Stimulated activated CD4-positive, alpha-beta T cell treated with anti-CD3 and anti-CD28 coated beads, Interleukin-15, amount 100 ng/mL, for 48 hours (primary cell): ENCODE results near the gene CORO2A.
"Not testable (repeated sequence)": the region's sequence is repeated elsewhere in the genome, so short reads cannot be mapped to it uniquely, and the experiment has no call there.

Source experiments
- DNase-seq, 2 donors: peaks; one replicate each; pipeline ENCODE4 v3.0.0-alpha.2; 2020; ENCODE audit warnings: low read depth in 2 of 2

The CORO2A gene

DNA sequence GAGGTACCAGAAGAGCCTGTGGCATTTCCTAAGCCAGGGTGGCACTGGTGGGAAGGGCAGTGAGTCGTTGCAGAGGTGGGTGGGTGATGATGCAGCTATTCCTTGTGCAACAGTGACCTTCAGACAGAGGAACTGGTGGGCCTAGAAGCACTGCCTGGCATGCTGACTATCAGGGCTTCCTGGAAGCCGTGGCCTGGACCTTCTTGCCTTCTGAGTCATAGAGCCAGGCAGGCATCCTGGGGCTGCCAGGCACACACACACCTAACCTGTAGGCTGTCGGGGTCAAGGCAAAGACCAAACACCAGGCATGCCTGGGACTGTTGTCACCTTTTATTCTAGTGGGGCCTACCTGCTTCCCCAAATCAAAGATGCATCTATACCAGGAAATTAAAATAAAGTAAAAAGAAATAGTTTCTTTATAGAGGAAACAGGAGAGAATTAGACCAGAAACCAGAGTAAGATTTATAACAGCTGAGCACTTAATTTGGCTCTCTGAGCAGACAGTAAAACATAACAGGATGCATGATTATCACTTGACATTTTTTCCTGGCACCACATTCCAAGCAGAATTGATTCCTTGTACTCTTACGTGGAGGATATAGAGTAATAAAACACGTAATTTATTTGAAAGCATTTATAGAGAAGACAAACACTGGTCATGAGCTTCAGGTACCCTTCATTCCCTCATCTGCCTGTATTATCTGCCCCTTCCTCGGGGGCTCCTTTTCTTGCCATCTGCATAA is 110.8 kb downstream of the CORO2A start:
- DNase-seq: peak; percentile 44 to 47

DNA sequence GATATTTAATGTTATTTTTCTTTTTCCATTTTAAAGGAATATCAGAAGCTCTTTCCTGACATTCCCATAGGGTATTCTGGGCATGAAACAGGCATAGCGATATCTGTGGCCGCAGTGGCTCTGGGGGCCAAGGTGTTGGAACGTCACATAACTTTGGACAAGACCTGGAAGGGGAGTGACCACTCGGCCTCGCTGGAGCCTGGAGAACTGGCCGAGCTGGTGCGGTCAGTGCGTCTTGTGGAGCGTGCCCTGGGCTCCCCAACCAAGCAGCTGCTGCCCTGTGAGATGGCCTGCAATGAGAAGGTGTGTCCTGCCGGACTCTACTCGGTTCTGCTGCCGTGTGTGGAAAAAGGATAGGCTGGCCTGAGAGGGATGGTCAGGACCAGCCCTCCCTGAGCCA is 111.7 kb downstream of the CORO2A start:
- no peak for DNase-seq

DNA sequence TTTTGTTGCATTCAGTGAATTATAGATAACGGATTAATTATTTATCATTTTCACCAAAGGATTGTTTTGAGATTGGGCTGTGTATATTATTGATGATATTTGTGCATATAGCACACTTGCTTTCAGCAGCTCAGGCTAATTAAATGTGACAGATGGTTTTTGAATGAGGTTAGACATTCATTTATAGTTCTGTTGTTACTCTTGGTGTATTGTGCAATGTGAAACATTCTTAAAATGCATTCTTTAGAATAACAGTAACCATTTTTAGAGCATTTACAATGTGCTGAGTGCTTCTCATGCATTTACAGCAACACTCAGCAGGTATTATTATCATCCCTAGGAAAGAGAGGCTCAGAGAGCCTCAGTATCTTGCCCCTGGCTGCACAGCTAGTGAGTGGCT is 112.1 kb downstream of the CORO2A start:
- no peak for DNase-seq

DNA sequence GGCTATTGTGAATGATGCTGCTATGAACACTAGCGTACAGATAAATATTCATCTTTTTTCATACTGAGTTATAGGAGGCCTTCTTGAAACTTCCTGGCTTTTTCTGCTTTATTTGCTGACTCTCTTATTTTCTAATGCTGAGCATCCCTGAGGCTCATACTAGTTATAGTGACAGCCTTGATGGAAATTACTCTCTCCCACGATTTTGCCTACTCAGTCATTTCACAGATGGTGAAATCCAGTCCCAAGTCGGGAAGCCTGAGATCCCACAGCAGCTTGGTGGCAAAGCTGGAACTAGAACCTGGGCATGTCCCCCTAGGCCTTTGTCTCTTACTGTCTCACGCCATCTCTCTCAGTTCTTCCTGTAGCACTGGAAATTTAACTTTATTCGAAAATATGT is 113.5 kb downstream of the CORO2A start:
- no peak for DNase-seq

DNA sequence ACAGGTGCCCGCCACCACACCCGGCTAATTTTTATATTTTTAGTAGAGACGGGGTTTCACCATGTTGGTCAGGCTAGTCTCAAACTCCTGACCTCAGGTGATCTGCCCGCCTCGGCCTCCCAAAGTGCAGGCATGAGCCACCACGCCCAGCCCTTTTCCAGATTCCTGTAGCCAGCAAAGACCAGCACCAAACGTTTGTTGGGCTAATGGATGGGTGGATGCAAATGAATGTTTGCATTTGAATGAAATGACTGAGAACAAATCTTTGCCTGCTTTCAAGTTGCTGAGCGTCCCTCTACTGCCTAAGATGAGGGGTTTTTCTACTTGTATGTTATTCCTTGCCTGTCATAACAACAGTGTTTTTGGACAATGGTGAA is 115.9 kb downstream of the CORO2A start:
- DNase-seq: not testable (repeated sequence)

DNA sequence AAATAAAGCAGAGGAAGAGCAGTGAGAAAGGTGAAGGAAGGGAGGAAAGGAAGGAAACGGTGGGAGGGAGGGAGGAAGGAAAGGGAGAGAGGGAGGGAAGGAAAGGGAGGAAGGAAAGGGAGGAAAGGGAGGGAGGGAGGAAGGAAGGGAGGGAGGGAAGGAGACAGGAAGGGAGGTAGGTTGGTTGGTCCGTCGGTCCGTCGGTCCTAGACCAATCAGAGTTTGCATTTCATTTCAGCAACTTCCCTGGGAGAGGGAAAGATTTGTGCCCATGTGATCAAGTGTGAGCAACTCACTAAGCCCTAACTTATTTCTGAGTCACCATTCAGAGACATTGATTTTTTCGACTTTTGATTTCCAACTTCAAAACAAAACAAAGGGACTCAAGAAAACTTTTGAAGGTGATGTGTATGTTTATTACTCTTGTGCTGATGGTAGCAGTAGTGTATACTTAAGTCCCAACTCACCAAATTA is 117.1 kb downstream of the CORO2A start:
- no peak for DNase-seq

DNA sequence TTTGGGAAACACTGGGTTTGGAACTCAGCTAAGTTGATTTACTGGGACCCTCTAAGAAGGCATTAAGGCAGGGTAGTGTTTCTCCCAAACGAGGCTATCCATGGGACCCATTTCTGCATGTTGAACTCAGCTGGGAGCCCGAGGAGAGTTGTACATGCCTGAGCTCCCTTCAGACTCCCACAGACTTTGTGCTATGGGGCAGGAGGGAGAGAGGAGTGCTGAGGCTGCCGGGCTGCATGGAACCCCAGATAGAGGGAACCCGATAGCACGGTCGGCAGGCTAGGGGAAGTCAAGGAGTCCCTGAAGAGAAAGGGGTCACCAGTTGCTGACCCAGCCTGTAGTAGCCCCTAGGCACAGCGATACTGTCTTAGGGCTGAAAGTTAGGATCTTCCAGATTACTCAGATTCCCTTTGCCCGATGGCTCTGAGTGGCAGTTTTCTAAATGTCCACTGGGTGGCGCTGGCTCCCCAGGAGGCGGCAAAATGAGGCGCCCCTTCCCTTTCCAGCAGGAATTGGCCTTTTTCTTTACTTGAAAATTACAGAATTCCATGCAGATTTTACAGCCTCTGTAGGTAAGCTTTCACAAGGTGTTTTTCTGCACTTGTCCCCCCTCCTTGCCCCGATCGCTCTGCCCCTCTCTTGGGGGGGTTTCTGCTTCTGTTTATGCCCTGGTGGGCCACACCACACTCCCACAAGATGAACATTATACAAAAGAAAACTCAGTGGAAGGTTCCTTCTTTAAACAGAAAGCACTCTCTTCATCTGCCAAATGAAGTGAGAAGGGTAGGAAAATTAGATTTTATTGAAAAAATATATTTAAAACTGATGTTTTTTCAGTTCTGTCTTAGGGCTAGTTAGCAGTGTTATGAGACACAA is 118.1 kb downstream of the CORO2A start:
- DNase-seq: peak in 1 of 2 donors; percentile 49

DNA sequence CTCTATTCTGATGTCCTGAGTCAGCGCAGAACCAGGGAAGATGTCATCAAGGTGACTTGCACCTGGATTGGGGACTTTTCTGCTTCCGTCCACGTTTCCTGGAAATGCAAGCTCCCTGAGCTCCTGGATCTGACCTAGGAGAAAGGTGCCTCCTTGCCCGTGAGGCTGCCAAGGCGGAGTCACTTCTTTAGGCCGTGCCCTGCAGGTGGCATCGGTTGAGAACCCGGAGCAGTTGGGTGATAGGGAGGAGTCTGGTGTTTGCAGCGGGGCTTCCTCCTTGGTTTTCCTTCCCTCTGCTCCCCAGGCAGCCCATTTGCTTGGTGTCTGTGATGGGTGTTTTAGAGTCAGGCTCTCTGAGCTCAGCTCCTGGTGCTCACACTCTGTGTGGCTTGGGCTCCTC is 120.7 kb downstream of the CORO2A start:
- DNase-seq: no peak
